Tibial artery (tissue), 4 donors: ENCODE results near the gene TMEM44.
A peak's percentile ranks its signal among the peaks of the same experiment; 100 is the strongest.

ENCODE experiments used
- DNase-seq, 2 donors: peaks; one replicate each; pipeline ENCODE4 v3.0.0-alpha.2; 2019
- H3K27ac ChIP-seq, 2 donors: fragments of 200-600 bp; sonication (generic) in 1 of 2; 1 replicate in 1 of 2; 2 replicates in 1 of 2; pipeline ENCODE4 v1.5.1; 2018 to 2019; ENCODE audit warnings: mild to moderate bottlenecking in 1 of 2
- H3K27me3 ChIP-seq, 2 donors: fragments of 200-600 bp; sonication (generic) in 1 of 2; one replicate each; pipeline versions ENCODE4 v1.5.1 to v1.6.0; 2016 to 2019
- H3K36me3 ChIP-seq, 3 donors: fragments of 200-600 bp; sonication (generic) in 2 of 3; one replicate each; pipeline ENCODE4 v1.5.1; 2016 to 2019; ENCODE audit warnings: mild to moderate bottlenecking in 2 of 3
- H3K4me1 ChIP-seq, 4 donors: fragments of 200-600 bp; sonication (generic) in 2 of 4; 1 replicate in 3 of 4; 2 replicates in 1 of 4; pipeline ENCODE4 v1.5.1; 2016 to 2019
- H3K4me3 ChIP-seq, 2 donors: fragments of 200-600 bp; sonication (generic) in 1 of 2; 1 replicate in 1 of 2; 2 replicates in 1 of 2; pipeline ENCODE4 v1.5.1; 2018 to 2019; ENCODE audit warnings: mild to moderate bottlenecking in 2 of 2
- H3K9me3 ChIP-seq, 3 donors: fragments of 200-600 bp; sonication (generic) in 1 of 3; one replicate each; pipeline ENCODE4 v1.5.1; 2016 to 2019
- CTCF ChIP-seq, 2 experiments: fragments of 200-600 bp in 1 of 2; fragments of 450-650 bp in 1 of 2; IDR thresholded peaks; one replicate each; pipeline ENCODE4 v1.5.1; 2017 to 2019; ENCODE audit warnings: antibody characterized with exemption in 2 of 2, mild to moderate bottlenecking in 1 of 2, moderate library complexity in 1 of 2
- intact Hi-C: fragments of 100-400 bp; cut with DNase I; formaldehyde crosslinking; loops from one replicate; pipeline ENCODE4 v1.15.0; 2023; ENCODE audit warnings: low total_unique reads

Gene TMEM44

GRCh38 chr3:194671511-194671899 is 38.3 kb upstream of the TMEM44 start:
- peak; percentile 28 to 29 for TF ChIP-seq CTCF (IDR thresholded peaks at IDR 0.05)
- intact Hi-C loops: no loop called here
- Histone ChIP-seq H3K4me3 (peak overlapping the region; percentile 66 to 91), H3K4me1 (peaks cover 0 to 24% (median 13%) of the 10 kb centered on the region in 4 donors), H3K27ac (peak overlapping the region; percentile 90), H3K36me3 (peaks cover 0 to 22% (median 8%) of the 10 kb centered on the region in 3 donors), H3K27me3 (peaks cover 0 to 5% of the 10 kb centered on the region in 2 donors), H3K9me3 (no peaks in the 10 kb centered on the region)
- DNase-seq: no peak

- no peak for DNase-seq
- Histone ChIP-seq H3K27me3 (no peaks in the 10 kb centered on the region), H3K36me3 (peaks cover 27 to 60% (median 36%) of the 10 kb centered on the region in 3 donors), H3K4me3 (no peak overlapping the region), H3K27ac (no peak overlapping the region), H3K4me1 (peaks cover 0 to 18% (median 13%) of the 10 kb centered on the region in 4 donors), H3K9me3 (no peaks in the 10 kb centered on the region)
- TF ChIP-seq CTCF (IDR thresholded peaks at IDR 0.05): no peak
- intact Hi-C loops: no loop called here
Measured at GRCh38 chr3:194667363-194667762, 34.1 kb upstream of the TMEM44 start.

- Histone ChIP-seq H3K36me3 (peaks cover 27 to 79% (median 43%) of the 10 kb centered on the region in 3 donors), H3K27ac (no peak overlapping the region), H3K4me3 (no peak overlapping the region), H3K9me3 (no peaks in the 10 kb centered on the region), H3K27me3 (no peaks in the 10 kb centered on the region), H3K4me1 (peaks cover 0 to under 1% (median 0%) of the 10 kb centered on the region in 4 donors)
- no peak for DNase-seq
- no peak for TF ChIP-seq CTCF (IDR thresholded peaks at IDR 0.05)
- intact Hi-C loops: no loop called here
Measured at GRCh38 chr3:194664857-194665256, 31.6 kb upstream of the TMEM44 start.

- no peak for TF ChIP-seq CTCF (IDR thresholded peaks at IDR 0.05)
- H3K9me3 ChIP-seq: no peaks in the 10 kb centered on the region
- H3K27ac ChIP-seq: no peak overlapping the region
- H3K4me3 ChIP-seq: no peak overlapping the region
- intact Hi-C loops: no loop called here
- H3K4me1 ChIP-seq: no peaks in the 10 kb centered on the region
- no peak for DNase-seq
- H3K36me3 ChIP-seq: peaks cover 51 to 92% (median 53%) of the 10 kb centered on the region in 3 donors
- H3K27me3 ChIP-seq: no peaks in the 10 kb centered on the region
Measured at GRCh38 chr3:194661946-194662345, 28.7 kb upstream of the TMEM44 start.

GRCh38 chr3:194661374-194661773 is 28.2 kb upstream of the TMEM44 start:
- intact Hi-C loops: no loop called here
- no peak for DNase-seq
- peaks cover 50 to 88% (median 51%) of the 10 kb centered on the region in 3 donors for H3K36me3 ChIP-seq
- no peak overlapping the region for H3K4me3 ChIP-seq
- H3K27ac ChIP-seq: no peak overlapping the region
- no peaks in the 10 kb centered on the region for H3K4me1 ChIP-seq
- TF ChIP-seq CTCF (IDR thresholded peaks at IDR 0.05): no peak
- H3K27me3 ChIP-seq: no peaks in the 10 kb centered on the region
- no peaks in the 10 kb centered on the region for H3K9me3 ChIP-seq

GRCh38 chr3:194659778-194660177 is 26.6 kb upstream of the TMEM44 start:
- Histone ChIP-seq H3K9me3 (no peaks in the 10 kb centered on the region), H3K4me1 (no peaks in the 10 kb centered on the region), H3K27ac (no peak overlapping the region), H3K36me3 (peaks cover 39 to 72% (median 45%) of the 10 kb centered on the region in 3 donors), H3K4me3 (no peak overlapping the region), H3K27me3 (no peaks in the 10 kb centered on the region)
- no peak for DNase-seq
- TF ChIP-seq CTCF (IDR thresholded peaks at IDR 0.05): no peak
- intact Hi-C loops: no loop called here
